SK-N-SH treated with all-trans-retinoic acid at 6 μM for 48 hours (cell line): ENCODE data around the gene NCF2.

Source experiments
- ARNTL ChIP-seq: fragments of 450-650 bp; formaldehyde crosslinking; IDR thresholded peaks from 2 replicates; pipeline ENCODE4 v1.5.0; 2020; ENCODE audit warnings: low read depth, mild to moderate bottlenecking, moderate library complexity, borderline replicate concordance
- ISL1 ChIP-seq: fragments of 250-450 bp; sonication (Bioruptor Pico); IDR thresholded peaks from 2 replicates; pipeline ENCODE4 v2.1.2; 2022; ENCODE audit warnings: mild to moderate bottlenecking, moderate library complexity
- TCF4 ChIP-seq: fragments of 250-450 bp; sonication (Bioruptor Pico); IDR thresholded peaks from 2 replicates; pipeline ENCODE4 v1.8.0; 2021; ENCODE audit warnings: mild to moderate bottlenecking, moderate library complexity, borderline replicate concordance
- ZFP3 ChIP-seq: fragments of 250-450 bp; sonication (Bioruptor Pico); IDR thresholded peaks from 2 replicates; pipeline ENCODE4 v1.5.0; 2020; ENCODE audit warnings: mild to moderate bottlenecking, moderate library complexity
- ZFP30 ChIP-seq: fragments of 450-650 bp; formaldehyde crosslinking; IDR thresholded peaks from 2 replicates; pipeline ENCODE4 v1.5.0; 2022; ENCODE audit warnings: mild to moderate bottlenecking, moderate library complexity
- ZNF565 ChIP-seq: fragments of 450-650 bp; formaldehyde crosslinking; conservative IDR thresholded peaks from 2 replicates; pipeline ENCODE4 v1.5.0; 2020; ENCODE audit warnings: low read depth, mild to moderate bottlenecking, moderate library complexity
- TF ChIP-seq, protein P1 (sequence below): fragments of 250-450 bp; sonication (Bioruptor Pico); IDR thresholded peaks from 2 replicates; pipeline ENCODE4 v1.5.1; 2020; ENCODE audit warnings: low read depth, mild to moderate bottlenecking, moderate library complexity
- TF ChIP-seq, protein P2 (sequence below): fragments of 250-450 bp; sonication (Bioruptor Pico); IDR thresholded peaks from 2 replicates; pipeline ENCODE4 v1.8.0; 2020; ENCODE audit warnings: mild to moderate bottlenecking, moderate library complexity, borderline replicate concordance

DNA sequence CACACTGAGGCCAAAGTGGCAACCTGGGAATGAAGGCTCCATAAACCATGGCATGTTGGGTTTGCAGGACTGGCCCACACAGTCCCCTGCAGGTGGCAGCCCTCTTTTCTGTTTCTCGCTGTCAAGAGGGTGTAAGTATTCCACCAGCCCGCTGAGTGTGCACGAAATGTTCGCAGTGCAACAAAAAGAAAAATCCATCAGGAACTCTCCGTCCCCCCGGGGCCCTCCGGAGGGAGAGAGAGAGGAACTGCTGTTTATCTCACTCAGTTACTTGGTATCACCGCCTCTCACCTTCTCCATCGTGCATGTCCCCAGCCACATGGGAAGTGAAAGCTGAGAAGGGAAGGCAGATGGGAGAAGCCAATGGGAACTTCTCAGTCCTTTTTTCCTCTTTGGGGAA, 38.3 kb downstream of the NCF2 start:
- TF ChIP-seq ISL1 (CRISPR knock-in tag): no peak
- no peak for TF ChIP-seq ZFP30 (CRISPR knock-in tag)
- no peak for TF ChIP-seq ZNF565 (CRISPR knock-in tag)
- TF ChIP-seq TCF4 (CRISPR knock-in tag): no peak
- TF ChIP-seq ZFP3 (CRISPR knock-in tag): no peak
- no peak for TF ChIP-seq ARNTL
- TF ChIP-seq, protein P1, sequence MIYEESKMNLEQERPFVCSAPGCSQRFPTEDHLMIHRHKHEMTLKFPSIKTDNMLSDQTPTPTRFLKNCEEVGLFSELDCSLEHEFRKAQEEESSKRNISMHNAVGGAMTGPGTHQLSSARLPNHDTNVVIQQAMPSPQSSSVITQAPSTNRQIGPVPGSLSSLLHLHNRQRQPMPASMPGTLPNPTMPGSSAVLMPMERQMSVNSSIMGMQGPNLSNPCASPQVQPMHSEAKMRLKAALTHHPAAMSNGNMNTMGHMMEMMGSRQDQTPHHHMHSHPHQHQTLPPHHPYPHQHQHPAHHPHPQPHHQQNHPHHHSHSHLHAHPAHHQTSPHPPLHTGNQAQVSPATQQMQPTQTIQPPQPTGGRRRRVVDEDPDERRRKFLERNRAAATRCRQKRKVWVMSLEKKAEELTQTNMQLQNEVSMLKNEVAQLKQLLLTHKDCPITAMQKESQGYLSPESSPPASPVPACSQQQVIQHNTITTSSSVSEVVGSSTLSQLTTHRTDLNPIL: no peak
- TF ChIP-seq, protein P2, sequence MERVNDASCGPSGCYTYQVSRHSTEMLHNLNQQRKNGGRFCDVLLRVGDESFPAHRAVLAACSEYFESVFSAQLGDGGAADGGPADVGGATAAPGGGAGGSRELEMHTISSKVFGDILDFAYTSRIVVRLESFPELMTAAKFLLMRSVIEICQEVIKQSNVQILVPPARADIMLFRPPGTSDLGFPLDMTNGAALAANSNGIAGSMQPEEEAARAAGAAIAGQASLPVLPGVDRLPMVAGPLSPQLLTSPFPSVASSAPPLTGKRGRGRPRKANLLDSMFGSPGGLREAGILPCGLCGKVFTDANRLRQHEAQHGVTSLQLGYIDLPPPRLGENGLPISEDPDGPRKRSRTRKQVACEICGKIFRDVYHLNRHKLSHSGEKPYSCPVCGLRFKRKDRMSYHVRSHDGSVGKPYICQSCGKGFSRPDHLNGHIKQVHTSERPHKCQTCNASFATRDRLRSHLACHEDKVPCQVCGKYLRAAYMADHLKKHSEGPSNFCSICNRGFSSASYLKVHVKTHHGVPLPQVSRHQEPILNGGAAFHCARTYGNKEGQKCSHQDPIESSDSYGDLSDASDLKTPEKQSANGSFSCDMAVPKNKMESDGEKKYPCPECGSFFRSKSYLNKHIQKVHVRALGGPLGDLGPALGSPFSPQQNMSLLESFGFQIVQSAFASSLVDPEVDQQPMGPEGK (CRISPR knock-in tag): no peak
